Sigmoid colon (tissue), 7 donors: ENCODE data around the gene PIGP. TPM values are rescaled to one million over a fixed set of nuclear protein-coding genes. Genes with fewer than 3 reads are reported as not detected.

Experiments
- DNase-seq: peaks from one replicate; pipeline ENCODE4 v3.0.0-alpha.2; 2019
- H3K27ac ChIP-seq, 4 donors: fragments of 200-600 bp; sonication (generic); one replicate each; pipeline ENCODE4 v1.5.1; 2016 to 2019; ENCODE audit warnings: mild to moderate bottlenecking in 1 of 4
- H3K27me3 ChIP-seq, 3 donors: fragments of 200-600 bp; sonication (generic); one replicate each; pipeline ENCODE4 v1.5.1; 2019; ENCODE audit warnings: mild to moderate bottlenecking in 1 of 3
- H3K36me3 ChIP-seq, 4 donors: fragments of 200-600 bp; sonication (generic); one replicate each; pipeline ENCODE4 v1.5.1; 2016 to 2019
- H3K4me1 ChIP-seq, 4 donors: fragments of 200-600 bp; sonication (generic); one replicate each; pipeline ENCODE4 v1.5.1; 2017 to 2019
- H3K4me3 ChIP-seq, 4 donors: fragments of 200-600 bp; sonication (generic); one replicate each; pipeline ENCODE4 v1.5.1; 2017 to 2019; ENCODE audit warnings: mild to moderate bottlenecking in 2 of 4, moderate library complexity in 1 of 4
- H3K9me3 ChIP-seq, 4 donors: fragments of 200-600 bp in 3 of 4; sonication (generic) in 3 of 4; one replicate each; pipeline versions ENCODE4 v1.5.1 to v1.6.1; 2013 to 2019
- EP300 ChIP-seq, 4 donors: sonication (generic); formaldehyde crosslinking; IDR thresholded peaks; one replicate each; pipeline ENCODE4 v1.6.1; 2017; ENCODE audit warnings: antibody characterized with exemption in 4 of 4
- POLR2A ChIP-seq, 2 donors: fragments of 450-650 bp; IDR thresholded peaks; one replicate each; pipeline ENCODE4 v1.6.1; 2016; ENCODE audit warnings: antibody characterized with exemption in 2 of 2, mild to moderate bottlenecking in 2 of 2, moderate library complexity in 2 of 2
- POLR2AphosphoS5 ChIP-seq, 4 donors: sonication (generic); formaldehyde crosslinking; IDR thresholded peaks; one replicate each; pipeline ENCODE4 v1.6.1; 2017; ENCODE audit warnings: antibody characterized with exemption in 4 of 4
- WGBS, 2 donors: extraction: QIAGEN DNeasy Blood & Tissue Kit; methylation state at CpG; one replicate each; pipeline ENCODE4 v1.1.7; 2013; 5-methylcytosine and 5-hydroxymethylcytosine counted together
- intact Hi-C: fragments of 100-400 bp; cut with DNase I; formaldehyde crosslinking; loops from one replicate; pipeline ENCODE4 v1.15.1; 2023
- polyA plus RNA-seq, 3 donors: library from polyadenylated mRNA; stranded (reverse); fragments of 200-250 nt; gene quantifications; one replicate each; pipeline ENCODE4 v1.2.3, GENCODE V29; 2013
- total RNA-seq, 4 donors: library from RNA; depleted of rRNA; stranded (reverse); fragments of >200 nt; gene quantifications; one replicate each; pipeline ENCODE4 v1.1.0, GENCODE V29; 2016
- TF ChIP-seq, protein P1 (sequence below), 4 experiments: fragments of 450-650 bp in 3 of 4; fragments of 200-600 bp in 1 of 4; IDR thresholded peaks; one replicate each; pipeline ENCODE4 v1.5.1; 2016 to 2019; ENCODE audit warnings: antibody characterized with exemption in 4 of 4, mild to moderate bottlenecking in 3 of 4, moderate library complexity in 2 of 4
- donor health status: healthy with polysubstance abuse.
- donor health status: Bipolar disorder and iron deficiency.
- donor health status: healthy.

Gene PIGP
- total and polyA plus RNA-seq, 7 donors = 10.2 to 36.7 (median 19.4) TPM

DNA sequence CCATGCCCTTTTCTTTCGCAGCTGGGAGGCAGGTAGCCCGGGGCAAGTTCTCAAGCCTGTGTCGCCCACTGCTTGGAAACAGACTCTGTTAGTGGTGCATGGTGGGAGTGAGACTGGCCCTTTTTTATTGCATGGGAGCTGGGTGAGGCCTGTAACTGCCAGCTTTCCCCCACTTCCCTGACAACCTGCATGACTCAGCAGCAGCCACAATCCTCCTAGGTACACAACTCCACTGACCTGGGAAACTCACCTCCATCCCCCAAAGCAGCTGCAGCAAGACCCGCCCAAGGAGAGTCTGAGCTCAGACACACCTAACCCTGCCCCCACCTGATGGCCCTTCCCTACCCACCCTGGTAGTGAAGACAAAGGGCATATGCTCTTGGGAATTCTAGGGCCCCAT lies 25.8 kb downstream of the PIGP start:
- no peaks in the 10 kb centered on the region for H3K9me3 ChIP-seq
- TF ChIP-seq POLR2A (IDR thresholded peaks at IDR 0.05) (no peak), POLR2AphosphoS5 (IDR thresholded peaks at IDR 0.05) (no peak), EP300 (IDR thresholded peaks at IDR 0.05) (no peak)
- TF ChIP-seq, protein P1, sequence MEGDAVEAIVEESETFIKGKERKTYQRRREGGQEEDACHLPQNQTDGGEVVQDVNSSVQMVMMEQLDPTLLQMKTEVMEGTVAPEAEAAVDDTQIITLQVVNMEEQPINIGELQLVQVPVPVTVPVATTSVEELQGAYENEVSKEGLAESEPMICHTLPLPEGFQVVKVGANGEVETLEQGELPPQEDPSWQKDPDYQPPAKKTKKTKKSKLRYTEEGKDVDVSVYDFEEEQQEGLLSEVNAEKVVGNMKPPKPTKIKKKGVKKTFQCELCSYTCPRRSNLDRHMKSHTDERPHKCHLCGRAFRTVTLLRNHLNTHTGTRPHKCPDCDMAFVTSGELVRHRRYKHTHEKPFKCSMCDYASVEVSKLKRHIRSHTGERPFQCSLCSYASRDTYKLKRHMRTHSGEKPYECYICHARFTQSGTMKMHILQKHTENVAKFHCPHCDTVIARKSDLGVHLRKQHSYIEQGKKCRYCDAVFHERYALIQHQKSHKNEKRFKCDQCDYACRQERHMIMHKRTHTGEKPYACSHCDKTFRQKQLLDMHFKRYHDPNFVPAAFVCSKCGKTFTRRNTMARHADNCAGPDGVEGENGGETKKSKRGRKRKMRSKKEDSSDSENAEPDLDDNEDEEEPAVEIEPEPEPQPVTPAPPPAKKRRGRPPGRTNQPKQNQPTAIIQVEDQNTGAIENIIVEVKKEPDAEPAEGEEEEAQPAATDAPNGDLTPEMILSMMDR (IDR thresholded peaks at IDR 0.05) = no peak
- no peaks in the 10 kb centered on the region for H3K27me3 ChIP-seq
- no peaks in the 10 kb centered on the region for H3K36me3 ChIP-seq
- WGBS, 2 donors = 18 to 70% methylated on average over 4 of the region's 4 CpGs
- no peaks in the 10 kb centered on the region for H3K4me1 ChIP-seq
- intact Hi-C loops = no loop called here
- no peak overlapping the region for H3K27ac ChIP-seq
- H3K4me3 ChIP-seq = no peak overlapping the region
- DNase-seq = no peak

GRCh38 chr21:37045556-37045955 lies 27.3 kb downstream of the PIGP start:
- no peak overlapping the region for H3K27ac ChIP-seq
- no peaks in the 10 kb centered on the region for H3K36me3 ChIP-seq
- intact Hi-C loops = no loop called here
- no peak for DNase-seq
- no peaks in the 10 kb centered on the region for H3K27me3 ChIP-seq
- H3K4me1 ChIP-seq = no peaks in the 10 kb centered on the region
- H3K4me3 ChIP-seq = no peak overlapping the region
- TF ChIP-seq POLR2A (IDR thresholded peaks at IDR 0.05) (no peak), EP300 (IDR thresholded peaks at IDR 0.05) (no peak), POLR2AphosphoS5 (IDR thresholded peaks at IDR 0.05) (no peak)
- TF ChIP-seq, protein P1 (IDR thresholded peaks at IDR 0.05) = no peak
- WGBS, 2 donors = 80 to 86% methylated on average over 6 of the region's 6 CpGs
- no peaks in the 10 kb centered on the region for H3K9me3 ChIP-seq

- H3K36me3 ChIP-seq = no peaks in the 10 kb centered on the region
- no peak for DNase-seq
- no peak overlapping the region for H3K27ac ChIP-seq
- H3K9me3 ChIP-seq = no peaks in the 10 kb centered on the region
- H3K27me3 ChIP-seq = no peaks in the 10 kb centered on the region
- H3K4me3 ChIP-seq = no peak overlapping the region
- TF ChIP-seq, protein P1 (IDR thresholded peaks at IDR 0.05) = no peak
- TF ChIP-seq POLR2A (IDR thresholded peaks at IDR 0.05) (no peak), POLR2AphosphoS5 (IDR thresholded peaks at IDR 0.05) (no peak), EP300 (IDR thresholded peaks at IDR 0.05) (no peak)
- H3K4me1 ChIP-seq = no peaks in the 10 kb centered on the region
- intact Hi-C loops = no loop called here
- WGBS, 2 donors = 50 to 89% methylated on average over 6 of the region's 6 CpGs
These were observed 27.7 kb downstream of the PIGP start for GRCh38 chr21:37045149-37045548.

GRCh38 chr21:37044643-37045042 lies 28.2 kb downstream of the PIGP start:
- H3K4me3 ChIP-seq = no peak overlapping the region
- WGBS, 2 donors = 93 to 96% methylated on average over 3 of the region's 3 CpGs
- intact Hi-C loops = no loop called here
- no peak for DNase-seq
- no peaks in the 10 kb centered on the region for H3K9me3 ChIP-seq
- H3K27ac ChIP-seq = no peak overlapping the region
- no peaks in the 10 kb centered on the region for H3K36me3 ChIP-seq
- H3K4me1 ChIP-seq = no peaks in the 10 kb centered on the region
- no peaks in the 10 kb centered on the region for H3K27me3 ChIP-seq
- no peak for TF ChIP-seq POLR2AphosphoS5 (IDR thresholded peaks at IDR 0.05)
- TF ChIP-seq POLR2A (IDR thresholded peaks at IDR 0.05) = no peak
- TF ChIP-seq, protein P1 (IDR thresholded peaks at IDR 0.05) = no peak
- no peak for TF ChIP-seq EP300 (IDR thresholded peaks at IDR 0.05)

DNA sequence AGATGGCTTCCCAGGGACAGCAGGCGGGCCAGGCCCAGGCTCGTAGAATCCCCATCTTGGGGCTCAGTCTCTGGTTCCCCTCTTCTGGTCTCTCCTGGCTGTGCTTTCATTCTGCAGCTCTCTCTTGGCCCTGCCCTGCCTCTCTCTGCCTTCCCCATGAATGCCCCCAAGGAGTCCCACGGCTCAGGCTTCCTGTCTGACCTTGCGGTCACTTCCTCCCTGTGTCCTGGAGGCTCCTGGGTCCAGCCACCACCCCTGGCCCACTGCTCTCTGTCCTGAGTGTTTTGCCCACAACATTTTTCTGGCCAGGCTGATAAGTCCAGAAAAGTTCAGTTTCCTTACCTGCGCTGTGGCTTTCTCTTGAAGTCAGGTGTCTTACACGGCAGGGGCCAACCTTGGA lies 29.1 kb downstream of the PIGP start:
- Histone ChIP-seq H3K4me1 (no peaks in the 10 kb centered on the region), H3K27me3 (no peaks in the 10 kb centered on the region), H3K4me3 (no peak overlapping the region), H3K9me3 (no peaks in the 10 kb centered on the region), H3K36me3 (no peaks in the 10 kb centered on the region), H3K27ac (no peak overlapping the region)
- 87 to 94% methylated on average over 6 of the region's 6 CpGs for WGBS, 2 donors
- TF ChIP-seq, protein P1 (IDR thresholded peaks at IDR 0.05) = no peak
- TF ChIP-seq POLR2AphosphoS5 (IDR thresholded peaks at IDR 0.05) = no peak
- TF ChIP-seq POLR2A (IDR thresholded peaks at IDR 0.05) = no peak
- no peak for TF ChIP-seq EP300 (IDR thresholded peaks at IDR 0.05)
- DNase-seq = no peak
- intact Hi-C loops = no loop called here
